Right atrium auricular region (tissue), 2 donors: Measurements from ENCODE around the gene ZFAND5. TPM values are rescaled to one million over a fixed set of nuclear protein-coding genes. Genes with fewer than 3 reads are reported as not detected.

Source experiments
- DNase-seq: peaks from one replicate; pipeline ENCODE4 v3.0.0-alpha.2; 2019; ENCODE audit warnings: low spot score
- H3K27ac ChIP-seq, 2 donors: fragments of 200-600 bp; sonication (generic); 1 replicate in 1 of 2; 2 replicates in 1 of 2; pipeline ENCODE4 v1.5.1; 2016 to 2019
- H3K27me3 ChIP-seq, 2 donors: fragments of 200-600 bp; sonication (generic); one replicate each; pipeline versions ENCODE4 v1.5.1 to v1.6.0; 2017 to 2019
- H3K36me3 ChIP-seq: fragments of 200-600 bp; sonication (generic); one replicate; pipeline ENCODE4 v1.5.1; 2016
- H3K4me1 ChIP-seq, 2 donors: fragments of 200-600 bp; sonication (generic); one replicate each; pipeline versions ENCODE4 v1.5.1 to v1.6.0; 2017 to 2019
- H3K4me3 ChIP-seq, 2 donors: fragments of 200-600 bp; sonication (generic); 1 replicate in 1 of 2; 2 replicates in 1 of 2; pipeline ENCODE4 v1.5.1; 2017 to 2019; ENCODE audit warnings: mild to moderate bottlenecking in 1 of 2, moderate library complexity in 1 of 2
- H3K9me3 ChIP-seq, 2 donors: fragments of 200-600 bp; sonication (generic); one replicate each; pipeline ENCODE4 v1.5.1; 2019
- CTCF ChIP-seq, 2 donors: fragments of 200-600 bp; sonication (generic); IDR thresholded peaks; one replicate each; pipeline ENCODE4 v1.5.1; 2019; ENCODE audit warnings: antibody characterized with exemption in 2 of 2
- total RNA-seq, 2 donors: library from RNA; depleted of rRNA; stranded (reverse); fragments of >200 nt; gene quantifications; one replicate each; pipeline ENCODE4 v1.1.0, GENCODE V29; 2016

Gene ZFAND5
- total RNA-seq, 2 donors from 2014 or later: 113 to 134 TPM

- Histone ChIP-seq H3K27ac (no peak overlapping the region), H3K9me3 (no peaks in the 10 kb centered on the region), H3K4me1 (peaks cover 0 to 4% of the 10 kb centered on the region in 2 donors), H3K4me3 (no peak overlapping the region), H3K36me3 (no peaks in the 10 kb centered on the region), H3K27me3 (no peaks in the 10 kb centered on the region)
- TF ChIP-seq CTCF (IDR thresholded peaks at IDR 0.05): no peak
- no peak for DNase-seq
Measured at GRCh38 chr9:72371151-72371550, 6.1 kb upstream of the ZFAND5 start.

GRCh38 chr9:72365525-72366256, 683 bp upstream of the ZFAND5 start:
- H3K36me3 ChIP-seq: peaks cover 13% of the 10 kb centered on the region
- peak in 1 of 2 donors; percentile 48 for TF ChIP-seq CTCF (IDR thresholded peaks at IDR 0.05)
- peaks cover 0 to 14% of the 10 kb centered on the region in 2 donors for H3K4me1 ChIP-seq

GRCh38 chr9:72363908-72364678, 915 bp downstream of the ZFAND5 start:
- Histone ChIP-seq H3K36me3 (peaks cover 29% of the 10 kb centered on the region), H3K27me3 (no peaks in the 10 kb centered on the region), H3K27ac (peak overlapping the region; percentile 99 to 100), H3K4me3 (peak overlapping the region; percentile 84 to 94), H3K4me1 (peaks cover 0 to 30% of the 10 kb centered on the region in 2 donors), H3K9me3 (no peaks in the 10 kb centered on the region)
- DNase-seq: peak; percentile 65
- TF ChIP-seq CTCF (IDR thresholded peaks at IDR 0.05): no peak

More at GRCh38 chr9:72365525-72366256, 683 bp upstream of the ZFAND5 start:
- Histone ChIP-seq H3K27me3 (no peaks in the 10 kb centered on the region), H3K9me3 (no peaks in the 10 kb centered on the region), H3K4me3 (peak overlapping the region; percentile 31 to 94), H3K27ac (peak overlapping the region; percentile 99 to 100)
- peak; percentile 95 for DNase-seq

GRCh38 chr9:72363236-72363635, 1.8 kb downstream of the ZFAND5 start:
- Histone ChIP-seq H3K4me3 (peak overlapping the region; percentile 84 to 94), H3K36me3 (peaks cover 38% of the 10 kb centered on the region), H3K27ac (peak overlapping the region; percentile 99 to 100), H3K9me3 (no peaks in the 10 kb centered on the region), H3K4me1 (peaks cover 0 to 38% of the 10 kb centered on the region in 2 donors), H3K27me3 (no peaks in the 10 kb centered on the region)
- DNase-seq: no peak
- no peak for TF ChIP-seq CTCF (IDR thresholded peaks at IDR 0.05)

- no peaks in the 10 kb centered on the region for H3K9me3 ChIP-seq
- peak; percentile 85 for DNase-seq
- no peaks in the 10 kb centered on the region for H3K27me3 ChIP-seq
- peaks cover 43% of the 10 kb centered on the region for H3K36me3 ChIP-seq
- H3K27ac ChIP-seq: peak overlapping the region; percentile 99 to 100
- TF ChIP-seq CTCF (IDR thresholded peaks at IDR 0.05): no peak
- peak overlapping the region; percentile 84 to 94 for H3K4me3 ChIP-seq
- peaks cover 0 to 44% of the 10 kb centered on the region in 2 donors for H3K4me1 ChIP-seq
Measured at GRCh38 chr9:72362680-72363139, 2.3 kb downstream of the ZFAND5 start.
